ENCODE measurements around the gene CIROP. TPM values are rescaled to one million over a fixed set of nuclear protein-coding genes. Genes with fewer than 3 reads are reported as not detected.

Gene CIROP
- total and polyA plus RNA-seq, 10 donors = not detected

DNA sequence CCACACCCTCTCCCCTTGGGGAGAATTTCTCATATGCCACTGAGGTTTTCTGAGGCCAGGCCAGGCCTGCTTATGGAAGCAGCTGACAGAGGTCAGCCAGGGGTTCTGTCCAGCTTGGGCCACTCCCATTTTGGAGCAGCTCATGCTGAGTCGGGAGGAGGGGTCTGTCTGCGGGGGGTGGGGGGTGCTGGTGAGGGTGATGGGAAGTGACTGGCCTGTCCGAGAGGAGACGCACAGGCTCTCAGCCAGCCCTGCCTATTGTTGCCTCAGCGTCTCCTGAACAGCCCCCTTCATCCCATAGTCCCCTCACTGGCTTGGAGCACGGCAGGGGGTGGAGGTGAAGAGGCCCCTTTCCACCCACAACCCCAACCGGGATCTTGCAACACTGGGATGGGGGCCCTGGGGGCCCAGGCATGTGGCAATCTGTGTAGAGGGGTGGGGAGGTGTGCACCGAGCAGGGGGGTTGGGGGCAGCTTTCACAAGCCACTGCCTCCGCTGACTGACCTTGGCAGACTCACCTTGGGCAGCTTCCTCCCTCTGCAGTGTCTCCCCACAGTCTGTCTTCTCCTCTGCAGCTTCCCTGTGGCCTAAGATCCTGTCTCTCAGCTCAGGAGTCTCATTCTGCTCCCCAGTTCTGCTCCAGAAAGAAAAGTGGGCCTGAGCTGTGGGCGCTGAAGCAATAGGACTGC lies 8.8 kb upstream of the CIROP start:
- intact Hi-C loops (cut with DNase I; ENCODE audit: low total_unique reads) = no loop called here
- Histone ChIP-seq H3K9me3 (no peaks in the 10 kb centered on the region), H3K27ac (peak overlapping the region in 3 of 8 donors; percentile 41 to 62 (median 59)), H3K36me3 (no peaks in the 10 kb centered on the region), H3K4me1 (peaks cover 0 to 68% (median 20%) of the 10 kb centered on the region in 6 donors), H3K27me3 (replicated peaks in 1 of 7) (peaks cover 0 to 30% (median 0%) of the 10 kb centered on the region in 7 donors), H3K4me3 (no peak overlapping the region)
- 35 to 65% (median 50%) methylated on average over 5 to 10 of the region's 10 CpGs for whole genome bisulfite sequencing, 5 donors
- DNase-seq = peak; percentile 65
- TF ChIP-seq POLR2A (IDR thresholded peaks at IDR 0.05) (no peak), CTCF (IDR thresholded peaks at IDR 0.05 in 8 of 11, conservative IDR thresholded peaks at IDR 0.05 in 3 of 11) (no peak), POLR2AphosphoS5 (IDR thresholded peaks at IDR 0.05) (no peak)

- no peaks in the 10 kb centered on the region for H3K9me3 ChIP-seq
- TF ChIP-seq POLR2AphosphoS5 (IDR thresholded peaks at IDR 0.05) = no peak
- no peak for TF ChIP-seq CTCF (IDR thresholded peaks at IDR 0.05 in 8 of 11, conservative IDR thresholded peaks at IDR 0.05 in 3 of 11)
- no peak for TF ChIP-seq POLR2A (IDR thresholded peaks at IDR 0.05)
Measured at GRCh38 chr14:23112359-23113178, 7.8 kb upstream of the CIROP start.

DNA sequence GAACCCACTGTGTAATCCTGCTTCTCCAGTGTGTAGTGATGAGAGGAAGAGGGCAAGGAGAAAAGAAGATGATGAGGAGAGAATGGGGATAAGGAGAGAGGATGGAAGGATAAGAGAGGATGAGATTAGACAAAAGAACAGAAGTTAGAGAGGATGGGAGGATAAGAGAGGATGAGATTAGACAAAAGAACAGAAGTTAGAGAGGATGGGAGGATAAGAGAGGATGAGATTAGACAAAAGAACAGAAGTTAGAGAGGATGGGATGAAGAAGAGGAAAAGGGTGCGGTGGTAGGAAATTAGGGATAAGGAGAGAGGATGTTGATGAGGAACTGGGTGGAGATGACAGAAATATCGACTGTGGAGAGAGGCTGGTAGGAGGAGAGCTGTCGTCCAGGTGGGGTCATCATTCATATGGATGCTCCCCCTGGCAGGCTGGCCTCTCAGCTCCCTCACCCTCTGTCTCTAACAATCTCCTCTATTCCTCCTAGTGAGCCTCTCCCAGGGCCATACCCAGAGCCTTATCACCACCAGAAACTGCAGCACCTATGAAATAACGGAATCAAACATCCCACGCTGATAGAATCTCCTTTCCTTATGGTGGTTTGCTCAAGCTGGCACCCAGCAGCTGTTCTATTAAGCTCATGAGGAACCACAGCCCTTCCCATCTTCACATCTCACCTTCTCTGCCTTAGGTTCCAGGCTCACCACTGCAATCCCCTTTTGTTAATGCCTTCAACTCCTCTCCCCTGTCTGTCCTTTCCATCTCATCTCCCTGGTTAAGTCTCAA lies 6.0 kb upstream of the CIROP start:
- intact Hi-C loops (cut with DNase I; ENCODE audit: low total_unique reads) = no loop called here
- H3K27ac ChIP-seq = no peak overlapping the region
- peak; percentile 5 for DNase-seq
- H3K4me1 ChIP-seq = peaks cover 0 to 56% (median 19%) of the 10 kb centered on the region in 6 donors
- no peak for TF ChIP-seq POLR2A (IDR thresholded peaks at IDR 0.05)
- no peak for TF ChIP-seq CTCF (IDR thresholded peaks at IDR 0.05 in 8 of 11, conservative IDR thresholded peaks at IDR 0.05 in 3 of 11)
- no peaks in the 10 kb centered on the region for H3K36me3 ChIP-seq
- H3K9me3 ChIP-seq = no peaks in the 10 kb centered on the region
- WGBS, 5 donors = 33 to 60% (median 50%) methylated on average over 5 of the region's 5 CpGs
- H3K27me3 ChIP-seq (replicated peaks in 1 of 7) = peaks cover 0 to 30% (median 0%) of the 10 kb centered on the region in 7 donors
- H3K4me3 ChIP-seq = no peak overlapping the region

More at GRCh38 chr14:23112359-23113178, 7.8 kb upstream of the CIROP start:
- Histone ChIP-seq H3K36me3 (no peaks in the 10 kb centered on the region), H3K4me3 (no peak overlapping the region), H3K4me1 (peaks cover 0 to 58% (median 14%) of the 10 kb centered on the region in 6 donors), H3K27ac (peak overlapping the region in 2 of 8 donors; percentile 41 to 62), H3K27me3 (replicated peaks in 1 of 7) (peaks cover 0 to 30% (median 0%) of the 10 kb centered on the region in 7 donors)
- 36 to 57% (median 46%) methylated on average over 12 of the region's 12 CpGs for WGBS, 5 donors
- intact Hi-C loops (cut with DNase I; ENCODE audit: low total_unique reads) = no loop called here
- DNase-seq = peak; percentile 77
